ENCODE results near the gene PDZRN3. TPM values are rescaled to one million over a fixed set of nuclear protein-coding genes. Genes with fewer than 3 reads are reported as not detected.

Gene PDZRN3
- total RNA-seq, 1 experiment from 2014 or later, result 0.24 TPM

DNA sequence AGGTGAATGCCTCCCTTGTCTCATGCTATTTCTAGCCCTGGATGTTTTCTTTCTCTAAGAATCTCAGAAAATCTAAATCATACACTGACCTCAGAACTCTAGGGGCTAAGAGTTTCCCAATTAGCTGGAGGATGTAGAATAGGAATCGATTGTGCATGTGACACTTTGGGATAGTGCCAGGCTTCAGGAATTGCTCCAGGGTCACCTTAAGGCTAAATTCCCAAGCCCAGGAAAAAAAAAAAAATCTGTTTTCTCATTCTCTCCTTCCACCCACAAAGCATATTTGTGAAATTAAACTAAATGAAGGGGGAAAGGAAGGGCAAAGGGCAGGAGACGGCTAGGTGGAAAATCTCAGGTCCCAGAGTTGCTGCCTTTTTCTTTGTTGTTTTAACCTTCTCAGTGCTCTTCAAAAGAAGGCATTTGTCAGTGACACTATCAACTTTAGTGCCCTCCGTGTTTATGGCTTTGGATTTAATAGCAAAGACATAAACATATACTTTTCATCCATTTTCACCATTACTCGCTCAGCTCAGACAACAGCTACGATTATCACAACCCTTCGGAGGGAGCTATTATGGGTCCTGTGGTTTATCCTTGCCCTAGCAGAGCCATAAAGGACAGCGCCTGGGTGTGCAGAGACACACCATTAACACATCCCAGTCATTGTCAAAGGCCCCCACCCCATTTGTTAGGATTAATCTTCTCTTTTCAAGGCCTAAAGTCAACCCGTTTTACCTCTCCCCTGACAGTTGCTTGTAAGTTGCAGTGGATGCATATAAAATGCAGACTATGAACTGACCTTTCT is 271.7 kb downstream of the PDZRN3 start:
- H3K4me1 ChIP-seq (ENCODE audit: insufficient read depth, low read length, poor library complexity, severe bottlenecking), result no peaks in the 10 kb centered on the region
- no peaks in the 10 kb centered on the region for H3K36me3 ChIP-seq (ENCODE audit: insufficient read depth, low read length, poor library complexity, severe bottlenecking)
- no peak overlapping the region for H3K27ac ChIP-seq (ENCODE audit: low read depth, low read length, poor library complexity, severe bottlenecking)
- no peaks in the 10 kb centered on the region for H3K27me3 ChIP-seq (replicated peaks; ENCODE audit: insufficient read depth, low read depth, low read length, poor library complexity)
- no peak for TF ChIP-seq EZH2 (IDR thresholded peaks at IDR 0.05; ENCODE audit: borderline replicate concordance, low read depth, low read length, poor library complexity, severe bottlenecking)
- TF ChIP-seq, protein P1, sequence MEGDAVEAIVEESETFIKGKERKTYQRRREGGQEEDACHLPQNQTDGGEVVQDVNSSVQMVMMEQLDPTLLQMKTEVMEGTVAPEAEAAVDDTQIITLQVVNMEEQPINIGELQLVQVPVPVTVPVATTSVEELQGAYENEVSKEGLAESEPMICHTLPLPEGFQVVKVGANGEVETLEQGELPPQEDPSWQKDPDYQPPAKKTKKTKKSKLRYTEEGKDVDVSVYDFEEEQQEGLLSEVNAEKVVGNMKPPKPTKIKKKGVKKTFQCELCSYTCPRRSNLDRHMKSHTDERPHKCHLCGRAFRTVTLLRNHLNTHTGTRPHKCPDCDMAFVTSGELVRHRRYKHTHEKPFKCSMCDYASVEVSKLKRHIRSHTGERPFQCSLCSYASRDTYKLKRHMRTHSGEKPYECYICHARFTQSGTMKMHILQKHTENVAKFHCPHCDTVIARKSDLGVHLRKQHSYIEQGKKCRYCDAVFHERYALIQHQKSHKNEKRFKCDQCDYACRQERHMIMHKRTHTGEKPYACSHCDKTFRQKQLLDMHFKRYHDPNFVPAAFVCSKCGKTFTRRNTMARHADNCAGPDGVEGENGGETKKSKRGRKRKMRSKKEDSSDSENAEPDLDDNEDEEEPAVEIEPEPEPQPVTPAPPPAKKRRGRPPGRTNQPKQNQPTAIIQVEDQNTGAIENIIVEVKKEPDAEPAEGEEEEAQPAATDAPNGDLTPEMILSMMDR (conservative IDR thresholded peaks at IDR 0.05; ENCODE audit: low read depth, low read length), result no peak
- ChIA-PET CTCF (no interaction called here), POLR2A (ENCODE audit: low non-redundant PET) (no interaction called here)
- no peak overlapping the region for H3K4me3 ChIP-seq (ENCODE audit: low read depth, low read length, poor library complexity, severe bottlenecking)
- BruUV-seq (replicated peaks), result no TSS peak
- H3K9me3 ChIP-seq (ENCODE audit: low read depth, low read length, poor library complexity, severe bottlenecking), result no peaks in the 10 kb centered on the region
- intact Hi-C loops (cut with micrococcal nuclease; ENCODE audit: unreplicated experiment), result no loop called here
- DNase-seq (ENCODE audit: low spot score), result no peak

DNA sequence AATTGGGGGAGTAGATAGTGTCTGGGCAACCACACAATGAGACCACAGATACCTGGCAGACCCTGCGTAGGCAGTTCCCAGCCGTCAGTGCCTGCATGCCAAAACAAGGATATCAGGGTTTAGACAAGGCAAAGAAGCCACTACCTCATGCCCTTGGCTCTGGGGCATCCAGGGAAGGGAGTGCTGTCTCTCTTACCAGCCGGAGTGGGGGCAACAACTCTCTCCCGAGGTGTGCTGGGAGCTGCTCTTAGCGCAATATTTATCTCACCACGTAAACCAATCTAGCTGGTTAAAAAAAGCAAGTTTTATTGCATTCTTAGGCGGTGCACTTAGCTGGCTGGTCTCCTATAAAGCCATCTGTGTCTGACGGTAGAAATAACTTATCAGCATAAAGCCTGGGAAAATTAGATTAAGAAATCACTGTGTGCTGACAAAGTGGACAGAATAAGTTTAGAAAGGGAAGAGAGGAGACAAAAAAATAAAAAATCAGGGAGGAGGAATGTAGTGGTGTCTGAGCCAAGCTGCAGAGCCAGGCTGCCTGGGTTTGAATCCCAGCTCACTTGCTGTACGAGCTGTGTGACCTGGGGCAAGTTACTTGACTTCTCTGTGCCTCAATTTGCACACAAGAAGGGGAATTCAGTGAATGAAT is 273.2 kb downstream of the PDZRN3 start:
- intact Hi-C loops (cut with micrococcal nuclease; ENCODE audit: unreplicated experiment), result no loop called here
- H3K9me3 ChIP-seq (ENCODE audit: low read depth, low read length, poor library complexity, severe bottlenecking), result no peaks in the 10 kb centered on the region
- ChIA-PET CTCF (no interaction called here), POLR2A (ENCODE audit: low non-redundant PET) (no interaction called here)
- H3K27ac ChIP-seq (ENCODE audit: low read depth, low read length, poor library complexity, severe bottlenecking), result no peak overlapping the region
- no peaks in the 10 kb centered on the region for H3K4me1 ChIP-seq (ENCODE audit: insufficient read depth, low read length, poor library complexity, severe bottlenecking)
- BruUV-seq (replicated peaks), result no TSS peak
- no peaks in the 10 kb centered on the region for H3K36me3 ChIP-seq (ENCODE audit: insufficient read depth, low read length, poor library complexity, severe bottlenecking)
- H3K27me3 ChIP-seq (replicated peaks; ENCODE audit: insufficient read depth, low read depth, low read length, poor library complexity), result no peaks in the 10 kb centered on the region
- H3K4me3 ChIP-seq (ENCODE audit: low read depth, low read length, poor library complexity, severe bottlenecking), result no peak overlapping the region
- TF ChIP-seq, protein P1 (conservative IDR thresholded peaks at IDR 0.05; ENCODE audit: low read depth, low read length), result no peak
- no peak for TF ChIP-seq EZH2 (IDR thresholded peaks at IDR 0.05; ENCODE audit: borderline replicate concordance, low read depth, low read length, poor library complexity, severe bottlenecking)
- no peak for DNase-seq (ENCODE audit: low spot score)

DNA sequence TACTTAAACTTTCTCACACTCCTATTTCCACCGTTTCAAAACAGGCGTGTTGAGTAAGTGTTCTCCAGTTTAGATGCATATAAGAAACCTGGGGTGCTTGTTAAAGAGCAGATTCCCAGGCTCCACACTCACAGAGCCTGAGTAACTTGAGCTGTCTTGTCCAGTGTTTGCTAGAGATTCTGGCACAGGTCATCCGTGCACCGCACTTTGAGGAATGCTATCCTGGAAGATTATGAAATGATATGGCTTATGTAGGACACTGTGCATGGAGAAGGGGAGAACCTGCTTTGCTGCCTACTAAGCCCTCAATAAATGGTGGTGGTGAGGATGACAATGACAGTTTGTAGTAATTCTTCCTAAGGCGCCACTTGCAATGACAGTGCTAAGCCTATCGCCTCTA is 273.7 kb downstream of the PDZRN3 start:
- CTCF ChIA-PET, result no interaction called here
- no TSS peak for BruUV-seq (replicated peaks)
- no peak for TF ChIP-seq EZH2 (IDR thresholded peaks at IDR 0.05; ENCODE audit: borderline replicate concordance, low read depth, low read length, poor library complexity, severe bottlenecking)
- TF ChIP-seq, protein P1 (conservative IDR thresholded peaks at IDR 0.05; ENCODE audit: low read depth, low read length), result no peak
- H3K4me1 ChIP-seq (ENCODE audit: insufficient read depth, low read length, poor library complexity, severe bottlenecking), result no peaks in the 10 kb centered on the region
- POLR2A ChIA-PET (ENCODE audit: low non-redundant PET), result no interaction called here
- H3K27ac ChIP-seq (ENCODE audit: low read depth, low read length, poor library complexity, severe bottlenecking), result no peak overlapping the region
- DNase-seq (ENCODE audit: low spot score), result no peak
- intact Hi-C loops (cut with micrococcal nuclease; ENCODE audit: unreplicated experiment), result no loop called here
- H3K36me3 ChIP-seq (ENCODE audit: insufficient read depth, low read length, poor library complexity, severe bottlenecking), result no peaks in the 10 kb centered on the region
- no peaks in the 10 kb centered on the region for H3K27me3 ChIP-seq (replicated peaks; ENCODE audit: insufficient read depth, low read depth, low read length, poor library complexity)
- no peak overlapping the region for H3K4me3 ChIP-seq (ENCODE audit: low read depth, low read length, poor library complexity, severe bottlenecking)
- no peaks in the 10 kb centered on the region for H3K9me3 ChIP-seq (ENCODE audit: low read depth, low read length, poor library complexity, severe bottlenecking)

Data from A673 (cell line).